ENCODE measurements around the gene MOSPD2.

- TF ChIP-seq REST (IDR thresholded peaks at IDR 0.05): no peak
- no peak for TF ChIP-seq EP300 (IDR thresholded peaks at IDR 0.05)
- no peak for TF ChIP-seq CHD2 (IDR thresholded peaks at IDR 0.05; ENCODE audit: low read length, partially characterized antibody)
- TF ChIP-seq RNF2 (IDR thresholded peaks at IDR 0.05; ENCODE audit: borderline replicate concordance, low read depth): no peak
- no peak for TF ChIP-seq CTCF (IDR thresholded peaks at IDR 0.05)
- no peak for TF ChIP-seq TFCP2L1 (CRISPR knock-in tag; IDR thresholded peaks at IDR 0.05)
- TF ChIP-seq KDM5A (IDR thresholded peaks at IDR 0.05): no peak
Observed at GRCh38 chrX:14943962-14944361, 70.7 kb downstream of the MOSPD2 start.

All from A549 (cell line).